Activated CD4-positive, alpha-beta memory T cell treated with anti-CD3 and anti-CD28 coated beads for 36 hours (primary cell): Measurements from ENCODE around the gene RNASE7. TPM values are rescaled to one million over a fixed set of nuclear protein-coding genes. Genes with fewer than 3 reads are reported as not detected.

Experiments
- CTCF ChIA-PET: fragments of 350-600 bp; sonication (Branson Sonifier 250); formaldehyde crosslinking; loops from one replicate; lab custom pipeline; 2021; ENCODE audit warnings: antibody characterized with exemption, inconsistent platforms; lab: Charles Lee
- POLR2A ChIA-PET: fragments of 350-600 bp; sonication (Branson Sonifier 250); formaldehyde crosslinking; loops from one replicate; lab custom pipeline; 2021; ENCODE audit warnings: antibody characterized with exemption; lab: Charles Lee
- DNase-seq: peaks from one replicate; pipeline ENCODE4 v3.0.0-alpha.2; 2020
- H3K27ac Mint-ChIP-seq: one replicate; pipeline ENCODE4 v1.8.0; 2021; ENCODE audit warnings: mixed read lengths
- H3K27me3 Mint-ChIP-seq: one replicate; pipeline ENCODE4 v1.8.0; 2021; ENCODE audit warnings: mixed read lengths
- H3K36me3 Mint-ChIP-seq: one replicate; pipeline ENCODE4 v1.8.0; 2021; ENCODE audit warnings: mixed read lengths
- H3K4me1 Mint-ChIP-seq: one replicate; pipeline ENCODE4 v1.8.0; 2021; ENCODE audit warnings: low read depth, mixed read lengths
- H3K4me3 Mint-ChIP-seq: one replicate; pipeline ENCODE4 v1.8.0; 2021; ENCODE audit warnings: mild to moderate bottlenecking, mixed read lengths
- H3K9me3 Mint-ChIP-seq: one replicate; pipeline ENCODE4 v1.8.0; 2021; ENCODE audit warnings: mixed read lengths
- intact Hi-C: fragments of 100-400 bp; cut with micrococcal nuclease; formaldehyde crosslinking; loops from one replicate; pipeline ENCODE4 v1.15.1; 2023
- total RNA-seq, 2 experiments: library from RNA; stranded (reverse); gene quantifications; one replicate each; pipeline ENCODE4 v1.2.3, GENCODE V29; 2021

The RNASE7 gene
- total RNA-seq, 2 experiments from 2014 or later = not detected

GRCh38 chr14:21014761-21015190 lies 27.4 kb upstream of the RNASE7 start:
- ChIA-PET CTCF (interaction anchor here (0.5 to 12.7 kb wide), 45 partner anchors 9 to 606 kb away, joined by 3 to 334 read pairs (median 7); partner anchors contain the start of genes ARHGEF40, NDRG2, RNASE13 and SLC39A2), POLR2A (interaction anchor here (0.6 to 2.5 kb wide), 4 partner anchors 73 to 172 kb away, joined by 4 to 13 read pairs (median 5); no protein-coding TSS in a partner anchor)
- H3K9me3 Mint-ChIP-seq = no peaks in the 10 kb centered on the region
- H3K4me1 Mint-ChIP-seq = no peaks in the 10 kb centered on the region
- intact Hi-C loops = loop anchor here (1.0 kb wide), 4 partner anchors 26 to 122 kb away; no protein-coding TSS in a partner anchor
- H3K27ac Mint-ChIP-seq = no peak overlapping the region
- peaks cover 2% of the 10 kb centered on the region for H3K27me3 Mint-ChIP-seq
- H3K4me3 Mint-ChIP-seq = no peak overlapping the region
- no peaks in the 10 kb centered on the region for H3K36me3 Mint-ChIP-seq
- peak; percentile 85 for DNase-seq

GRCh38 chr14:21015312-21015711 lies 26.9 kb upstream of the RNASE7 start:
- DNase-seq = no peak
- intact Hi-C loops = no loop called here
- CTCF ChIA-PET = interaction anchor here (0.5 to 12.7 kb wide), 43 partner anchors 9 to 607 kb away, joined by 3 to 334 read pairs (median 7); partner anchors contain the start of genes ARHGEF40, NDRG2, RNASE13 and SLC39A2
- Mint-ChIP-seq H3K36me3 (no peaks in the 10 kb centered on the region), H3K27me3 (peaks cover 2% of the 10 kb centered on the region), H3K4me3 (no peak overlapping the region), H3K27ac (no peak overlapping the region), H3K9me3 (no peaks in the 10 kb centered on the region), H3K4me1 (no peaks in the 10 kb centered on the region)
- POLR2A ChIA-PET = interaction anchor here (0.9 to 2.5 kb wide), 3 partner anchors 72 to 89 kb away, joined by 4 to 13 read pairs (median 5); no protein-coding TSS in a partner anchor

- H3K36me3 Mint-ChIP-seq = no peaks in the 10 kb centered on the region
- intact Hi-C loops = no loop called here
- POLR2A ChIA-PET = no interaction called here
- CTCF ChIA-PET = interaction anchor here (0.9 to 12.7 kb wide), 9 partner anchors 8 to 89 kb away, joined by 3 to 334 read pairs (median 70); partner anchors contain the start of genes RNASE13, SLC39A2, TMEM253 and ZNF219
- no peak overlapping the region for H3K4me3 Mint-ChIP-seq
- no peaks in the 10 kb centered on the region for H3K9me3 Mint-ChIP-seq
- peaks cover 1% of the 10 kb centered on the region for H3K27me3 Mint-ChIP-seq
- H3K4me1 Mint-ChIP-seq = no peaks in the 10 kb centered on the region
- no peak overlapping the region for H3K27ac Mint-ChIP-seq
- DNase-seq = no peak
Observed at GRCh38 chr14:21016413-21017190, 25.6 kb upstream of the RNASE7 start.

- intact Hi-C loops = no loop called here
- Mint-ChIP-seq H3K27ac (no peak overlapping the region), H3K9me3 (no peaks in the 10 kb centered on the region), H3K4me3 (no peak overlapping the region), H3K36me3 (no peaks in the 10 kb centered on the region), H3K4me1 (no peaks in the 10 kb centered on the region), H3K27me3 (no peaks in the 10 kb centered on the region)
- ChIA-PET CTCF (interaction anchor here (0.9 to 12.7 kb wide), 7 partner anchors 9 to 88 kb away, joined by 3 to 334 read pairs (median 115); partner anchors contain the start of genes TMEM253 and ZNF219), POLR2A (no interaction called here)
- DNase-seq = no peak
Observed at GRCh38 chr14:21017528-21018245, 24.5 kb upstream of the RNASE7 start.

- no peak overlapping the region for H3K4me3 Mint-ChIP-seq
- no peaks in the 10 kb centered on the region for H3K36me3 Mint-ChIP-seq
- POLR2A ChIA-PET = no interaction called here
- DNase-seq = no peak
- CTCF ChIA-PET = interaction anchor here (1.0 to 12.7 kb wide), 5 partner anchors 21 to 87 kb away, joined by 3 to 334 read pairs (median 146); partner anchors contain the start of genes TMEM253 and ZNF219
- H3K9me3 Mint-ChIP-seq = no peaks in the 10 kb centered on the region
- intact Hi-C loops = no loop called here
- no peaks in the 10 kb centered on the region for H3K27me3 Mint-ChIP-seq
- H3K27ac Mint-ChIP-seq = no peak overlapping the region
- no peaks in the 10 kb centered on the region for H3K4me1 Mint-ChIP-seq
Observed at GRCh38 chr14:21018286-21018685, 23.9 kb upstream of the RNASE7 start.

- no peak for DNase-seq
- no peaks in the 10 kb centered on the region for H3K27me3 Mint-ChIP-seq
- H3K4me1 Mint-ChIP-seq = peaks cover 3% of the 10 kb centered on the region
- H3K27ac Mint-ChIP-seq = no peak overlapping the region
- POLR2A ChIA-PET = no interaction called here
- no peaks in the 10 kb centered on the region for H3K9me3 Mint-ChIP-seq
- CTCF ChIA-PET = interaction anchor here (0.7 to 12.7 kb wide), 8 partner anchors 21 to 87 kb away, joined by 3 to 334 read pairs (median 4); partner anchors contain the start of genes TMEM253 and ZNF219
- no peaks in the 10 kb centered on the region for H3K36me3 Mint-ChIP-seq
- intact Hi-C loops = no loop called here
- no peak overlapping the region for H3K4me3 Mint-ChIP-seq
Observed at GRCh38 chr14:21018781-21019180, 23.4 kb upstream of the RNASE7 start.

- H3K4me1 Mint-ChIP-seq = peaks cover 9% of the 10 kb centered on the region
Observed at GRCh38 chr14:21019366-21019765, 22.8 kb upstream of the RNASE7 start.

GRCh38 chr14:21020977-21021545 lies 21.1 kb upstream of the RNASE7 start:
- no peaks in the 10 kb centered on the region for H3K27me3 Mint-ChIP-seq
- intact Hi-C loops = no loop called here

More at GRCh38 chr14:21019366-21019765, 22.8 kb upstream of the RNASE7 start:
- Mint-ChIP-seq H3K27me3 (no peaks in the 10 kb centered on the region), H3K4me3 (no peak overlapping the region), H3K27ac (no peak overlapping the region), H3K9me3 (no peaks in the 10 kb centered on the region), H3K36me3 (no peaks in the 10 kb centered on the region)
- ChIA-PET POLR2A (no interaction called here), CTCF (interaction anchor here (0.7 to 12.7 kb wide), 7 partner anchors 21 to 86 kb away, joined by 3 to 334 read pairs (median 5); partner anchors contain the start of genes TMEM253 and ZNF219)
- no peak for DNase-seq
- intact Hi-C loops = no loop called here

GRCh38 chr14:21022686-21023085 lies 19.5 kb upstream of the RNASE7 start:
- intact Hi-C loops = no loop called here
- H3K4me3 Mint-ChIP-seq = no peak overlapping the region
- no peak overlapping the region for H3K27ac Mint-ChIP-seq
- H3K36me3 Mint-ChIP-seq = no peaks in the 10 kb centered on the region
- ChIA-PET POLR2A (no interaction called here), CTCF (interaction anchor here (1.0 to 11.9 kb wide), 7 partner anchors 8 to 83 kb away, joined by 3 to 334 read pairs (median 5); partner anchors contain the start of genes RNASE7 and TMEM253)
- peaks cover 9% of the 10 kb centered on the region for H3K4me1 Mint-ChIP-seq
- no peaks in the 10 kb centered on the region for H3K27me3 Mint-ChIP-seq
- no peaks in the 10 kb centered on the region for H3K9me3 Mint-ChIP-seq
- DNase-seq = no peak

More at GRCh38 chr14:21020977-21021545, 21.1 kb upstream of the RNASE7 start:
- DNase-seq = no peak
- ChIA-PET CTCF (interaction anchor here (0.8 to 12.7 kb wide), 8 partner anchors 9 to 115 kb away, joined by 3 to 334 read pairs (median 4); partner anchors contain the start of genes TMEM253, TPPP2 and ZNF219), POLR2A (no interaction called here)
- H3K27ac Mint-ChIP-seq = no peak overlapping the region
- H3K4me1 Mint-ChIP-seq = peaks cover 9% of the 10 kb centered on the region
- no peaks in the 10 kb centered on the region for H3K36me3 Mint-ChIP-seq
- H3K4me3 Mint-ChIP-seq = no peak overlapping the region
- no peaks in the 10 kb centered on the region for H3K9me3 Mint-ChIP-seq

GRCh38 chr14:21023174-21023573 lies 19.0 kb upstream of the RNASE7 start:
- no peaks in the 10 kb centered on the region for H3K27me3 Mint-ChIP-seq
- intact Hi-C loops = no loop called here
- no peaks in the 10 kb centered on the region for H3K9me3 Mint-ChIP-seq
- no peaks in the 10 kb centered on the region for H3K36me3 Mint-ChIP-seq
- no peak overlapping the region for H3K27ac Mint-ChIP-seq
- no peak for DNase-seq
- peaks cover 9% of the 10 kb centered on the region for H3K4me1 Mint-ChIP-seq
- CTCF ChIA-PET = interaction anchor here (1.0 to 3.0 kb wide), 7 partner anchors 9 to 81 kb away, joined by 3 to 17 read pairs (median 5); partner anchors contain the start of gene RNASE7
- no peak overlapping the region for H3K4me3 Mint-ChIP-seq
- POLR2A ChIA-PET = interaction anchor here (0.6 kb wide), 1 partner anchor 43 kb away, joined by 3 read pairs; no protein-coding TSS in a partner anchor
